ENCODE data around the gene TACC2.

TACC2 gene

DNA sequence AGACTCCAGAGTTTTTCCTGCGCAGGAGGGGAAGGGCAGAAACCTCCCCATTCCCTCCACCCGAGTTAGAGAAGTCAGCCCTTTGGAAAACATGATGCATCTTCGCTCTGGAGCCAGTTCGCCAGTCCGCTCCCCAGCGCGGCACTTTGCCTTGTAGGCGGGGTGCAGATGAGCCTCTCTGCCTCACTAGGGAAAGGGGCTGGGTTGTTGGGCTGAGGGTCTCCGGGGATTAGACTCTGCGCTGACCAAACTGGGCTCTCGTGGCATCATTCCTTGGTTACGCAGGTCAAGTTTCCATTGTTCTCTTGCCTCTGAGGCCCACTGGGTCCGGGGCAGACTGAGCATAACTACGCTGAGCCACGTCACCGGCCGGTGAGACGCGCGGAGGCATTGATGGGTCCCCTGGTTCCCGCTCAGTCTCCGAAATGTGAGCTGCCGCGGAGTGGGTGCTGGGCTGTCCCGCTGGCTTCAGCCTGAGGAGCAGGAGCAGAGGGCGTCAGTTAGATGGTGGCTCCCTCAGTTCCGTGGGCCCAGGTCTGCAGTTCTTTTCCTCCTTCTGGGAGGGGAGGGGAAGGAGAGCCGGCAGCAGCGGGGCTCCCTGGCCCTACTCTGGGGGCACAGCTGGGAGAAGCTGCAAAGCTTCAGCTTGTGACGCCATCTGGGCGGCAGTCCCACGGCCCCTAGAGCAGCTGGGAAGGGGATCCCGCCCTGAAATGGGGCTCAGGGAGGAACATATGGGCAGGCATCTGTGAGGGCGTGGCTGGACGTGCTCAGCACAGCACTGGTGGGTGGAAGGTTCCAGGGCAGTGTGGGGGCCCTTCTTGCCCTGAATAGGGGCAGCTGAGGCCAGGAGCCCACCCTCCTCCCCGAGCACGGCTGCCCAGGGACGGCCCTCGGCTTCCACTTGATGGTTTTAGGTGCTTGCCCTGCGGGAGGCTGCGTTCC is 160.9 kb downstream of the TACC2 start:
- no peak for DNase-seq

DNA sequence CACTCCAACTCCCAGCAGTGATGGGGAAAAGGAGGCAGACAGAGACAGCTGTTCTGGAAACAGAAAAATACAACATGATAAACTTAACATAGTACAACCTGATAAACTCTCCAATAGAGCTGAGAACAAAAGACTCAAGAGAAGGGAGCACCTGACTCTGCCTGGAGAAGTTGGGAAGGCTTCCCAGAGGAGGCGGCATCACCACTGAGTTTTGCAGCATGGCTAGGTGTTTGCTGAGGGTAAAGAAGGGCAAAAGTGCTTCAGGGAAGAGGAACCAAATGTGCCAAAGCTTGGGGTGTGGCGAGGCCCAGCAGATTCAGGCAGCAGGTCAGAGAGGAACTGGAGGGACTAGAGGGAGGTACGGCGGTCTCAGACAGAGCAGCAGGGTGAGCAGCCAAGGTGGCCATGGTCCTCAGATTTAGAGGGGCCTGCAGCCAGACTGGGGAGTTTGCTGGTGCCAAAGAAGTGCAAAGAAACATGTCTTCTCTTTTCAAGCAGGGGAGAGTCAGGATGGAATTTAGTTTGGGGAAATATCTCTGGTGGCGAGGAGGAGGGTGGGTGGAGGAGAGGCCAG is 162.2 kb downstream of the TACC2 start:
- no peak for DNase-seq

DNA sequence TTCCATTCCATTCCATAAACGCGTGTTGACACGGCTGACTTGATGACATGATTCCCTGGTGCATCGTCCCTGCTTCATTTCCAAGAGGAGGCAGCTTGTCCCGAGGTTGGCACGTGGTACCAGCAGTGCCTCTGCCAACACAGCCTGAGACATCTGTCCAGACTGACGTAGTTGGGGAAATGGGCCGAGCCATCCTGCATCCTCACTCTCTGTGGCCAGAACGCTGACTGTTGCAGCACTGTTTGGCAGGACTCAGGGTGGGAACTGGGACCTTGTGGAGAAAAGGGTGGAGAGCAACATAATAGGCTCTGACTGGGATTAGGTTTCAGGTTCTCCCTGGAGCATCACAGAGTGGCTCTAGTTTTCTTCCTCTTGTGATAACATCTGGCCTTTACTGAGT is 163.6 kb downstream of the TACC2 start:
- no peak for DNase-seq

DNA sequence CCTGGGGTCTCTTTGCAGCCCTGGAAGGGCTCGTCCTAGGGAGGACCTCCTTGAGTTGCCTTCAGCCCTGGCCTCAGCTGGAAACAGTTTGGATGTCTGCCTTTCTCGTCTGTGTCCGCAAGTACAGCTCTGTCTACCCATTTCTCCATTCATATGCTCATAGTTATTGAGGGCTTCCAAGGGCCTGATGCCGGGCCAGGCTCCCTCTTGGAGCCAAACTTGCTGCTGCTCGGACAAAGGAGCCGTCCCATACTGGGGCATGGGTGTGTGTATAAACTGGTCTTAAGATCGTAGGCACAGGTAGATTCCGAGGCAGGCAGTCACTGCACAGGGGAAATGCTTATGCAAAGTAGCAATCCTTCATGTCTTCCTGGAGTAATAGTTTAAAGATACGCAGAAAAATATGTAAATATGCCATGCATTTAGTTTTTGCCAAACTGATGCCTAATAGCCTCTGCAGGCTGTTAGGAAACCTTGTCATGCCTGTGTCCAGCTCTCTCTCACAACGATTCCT is 165.1 kb downstream of the TACC2 start:
- no peak for DNase-seq

- DNase-seq: no peak
Measured at GRCh38 chr10:122154545-122155366, 165.8 kb downstream of the TACC2 start.

DNA sequence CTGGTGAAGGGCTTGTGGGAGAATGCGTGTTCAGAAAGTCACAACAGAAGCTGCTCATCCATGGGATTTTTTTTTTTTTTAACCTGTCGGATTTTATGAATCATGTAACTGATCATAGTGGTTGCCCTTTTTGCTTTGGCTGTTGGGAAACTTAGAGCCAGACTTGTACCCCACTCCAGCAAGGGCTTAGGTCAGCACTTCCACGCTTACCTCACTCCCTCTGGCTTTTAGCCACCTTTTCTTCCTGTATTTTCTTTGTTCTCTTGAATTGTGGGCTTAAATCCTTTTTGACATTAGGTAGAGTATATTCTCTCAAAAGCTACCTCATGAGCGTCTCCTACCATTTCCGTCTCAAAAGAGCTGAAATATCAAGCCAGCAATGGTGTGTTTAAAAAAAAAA is 168.5 kb downstream of the TACC2 start:
- DNase-seq: no peak

GRCh38 chr10:122158362-122158761 is 169.4 kb downstream of the TACC2 start:
- no peak for DNase-seq

- DNase-seq: no peak
Measured at GRCh38 chr10:122159141-122159970, 170.4 kb downstream of the TACC2 start.

DNA sequence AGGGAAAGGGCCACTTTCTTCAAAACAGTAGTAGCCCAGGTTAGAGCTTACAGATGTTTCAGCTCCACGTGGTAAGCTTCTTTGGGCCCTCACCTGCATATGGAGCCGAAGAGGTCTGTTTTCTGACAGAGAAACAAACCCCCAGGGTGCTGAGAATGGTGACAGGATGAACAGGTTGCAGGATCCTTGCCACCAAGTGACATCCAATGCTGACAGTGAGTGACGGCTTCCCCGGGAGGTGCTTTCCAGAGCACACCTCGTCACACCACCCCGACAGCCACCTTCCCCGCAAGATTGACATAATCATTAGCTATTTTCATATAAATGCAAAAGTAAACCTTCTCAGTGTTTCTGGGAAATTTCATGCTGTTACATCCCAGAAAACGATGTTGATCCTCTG is 172.8 kb downstream of the TACC2 start:
- DNase-seq: no peak

DNA sequence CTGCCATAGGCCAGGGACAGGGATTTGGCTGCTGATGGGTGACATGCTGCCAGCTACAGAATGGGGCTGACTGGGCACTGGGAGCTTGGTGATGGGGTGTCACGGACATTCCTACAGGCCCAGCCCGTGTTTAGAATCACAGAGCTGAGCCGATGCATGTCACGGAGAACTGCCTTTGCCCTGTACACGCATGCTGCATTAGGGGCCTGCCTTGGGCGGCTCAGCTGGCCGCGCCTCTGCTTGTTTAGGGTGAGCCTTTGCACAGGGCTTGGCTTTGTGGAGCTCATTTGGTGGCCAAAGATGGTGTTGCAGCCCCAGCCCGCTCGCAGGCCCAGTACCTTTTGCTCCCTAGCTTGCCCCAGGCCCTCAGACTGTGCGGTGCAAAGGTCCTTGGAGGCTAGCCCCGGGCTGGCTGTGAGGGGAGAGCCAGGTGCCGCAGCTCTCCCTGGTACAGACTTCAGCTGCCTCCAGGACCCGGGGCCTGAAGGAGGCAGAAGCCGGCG is 173.8 kb downstream of the TACC2 start:
- DNase-seq: no peak

- no peak for DNase-seq
Measured at GRCh38 chr10:122163174-122164022, 174.4 kb downstream of the TACC2 start.

- no peak for DNase-seq
Measured at GRCh38 chr10:122164023-122164601, 175.1 kb downstream of the TACC2 start.

GRCh38 chr10:122164815-122165483 is 176.0 kb downstream of the TACC2 start:
- no peak for DNase-seq

DNA sequence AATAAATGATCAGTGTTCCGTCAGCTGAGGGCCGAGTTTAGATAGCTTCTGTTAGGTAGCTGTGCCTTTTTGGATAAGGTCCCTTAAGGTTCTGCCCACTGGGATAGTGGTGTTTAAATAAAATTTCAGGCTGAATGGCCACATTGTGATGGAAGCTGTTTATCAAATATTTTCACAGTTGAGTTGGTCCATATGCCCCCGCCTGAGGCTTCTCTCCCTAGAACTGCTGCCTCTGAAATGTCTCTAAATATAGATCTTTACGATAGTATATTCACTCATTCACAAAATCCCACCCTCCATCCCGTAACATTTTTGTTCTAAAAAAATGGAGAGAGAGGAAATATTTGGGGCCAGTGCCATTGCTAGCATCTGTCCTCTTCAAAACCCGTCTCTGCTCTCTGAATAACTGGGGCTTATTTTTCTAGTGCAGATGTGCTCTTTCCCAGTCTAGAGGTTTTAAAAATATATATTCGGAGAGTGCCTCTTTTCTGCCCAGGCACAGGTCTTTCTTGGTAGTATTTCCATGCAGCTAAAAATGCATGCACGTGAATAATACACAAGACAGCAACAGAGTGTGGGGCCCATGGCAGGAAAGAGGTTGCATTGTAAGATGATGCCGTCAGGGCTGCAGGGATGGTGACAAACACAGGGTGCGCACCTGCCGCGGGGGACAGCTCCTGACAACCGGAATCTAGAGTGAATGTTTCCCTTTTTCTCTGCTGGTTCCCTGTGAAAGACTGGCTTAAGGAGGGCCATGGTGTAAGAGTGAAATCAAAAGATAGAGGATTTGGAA is 176.7 kb downstream of the TACC2 start:
- DNase-seq: no peak

DNA sequence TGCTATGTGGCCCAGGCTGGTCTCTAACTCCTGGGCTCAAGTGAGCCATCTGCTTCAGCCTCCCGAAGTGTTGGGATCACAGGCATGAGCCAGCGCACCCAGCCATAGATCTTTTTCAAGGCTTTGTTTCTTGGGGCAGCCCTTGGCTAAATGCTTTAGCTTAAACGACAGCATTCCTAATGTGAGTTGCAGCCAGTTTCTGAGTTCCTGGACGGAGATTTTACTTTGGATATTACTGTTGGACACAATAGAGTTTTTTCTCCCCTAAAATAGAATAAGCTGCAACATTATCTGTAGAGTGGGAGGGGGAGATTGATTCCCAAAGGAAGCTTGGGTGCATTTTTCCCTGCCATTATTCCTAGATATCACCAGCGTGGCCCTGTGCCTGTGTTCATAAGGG is 179.1 kb downstream of the TACC2 start:
- DNase-seq: no peak

GRCh38 chr10:122168598-122169394 is 179.8 kb downstream of the TACC2 start:
- no peak for DNase-seq

- no peak for DNase-seq
Measured at GRCh38 chr10:122170802-122171201, 181.8 kb downstream of the TACC2 start.

DNA sequence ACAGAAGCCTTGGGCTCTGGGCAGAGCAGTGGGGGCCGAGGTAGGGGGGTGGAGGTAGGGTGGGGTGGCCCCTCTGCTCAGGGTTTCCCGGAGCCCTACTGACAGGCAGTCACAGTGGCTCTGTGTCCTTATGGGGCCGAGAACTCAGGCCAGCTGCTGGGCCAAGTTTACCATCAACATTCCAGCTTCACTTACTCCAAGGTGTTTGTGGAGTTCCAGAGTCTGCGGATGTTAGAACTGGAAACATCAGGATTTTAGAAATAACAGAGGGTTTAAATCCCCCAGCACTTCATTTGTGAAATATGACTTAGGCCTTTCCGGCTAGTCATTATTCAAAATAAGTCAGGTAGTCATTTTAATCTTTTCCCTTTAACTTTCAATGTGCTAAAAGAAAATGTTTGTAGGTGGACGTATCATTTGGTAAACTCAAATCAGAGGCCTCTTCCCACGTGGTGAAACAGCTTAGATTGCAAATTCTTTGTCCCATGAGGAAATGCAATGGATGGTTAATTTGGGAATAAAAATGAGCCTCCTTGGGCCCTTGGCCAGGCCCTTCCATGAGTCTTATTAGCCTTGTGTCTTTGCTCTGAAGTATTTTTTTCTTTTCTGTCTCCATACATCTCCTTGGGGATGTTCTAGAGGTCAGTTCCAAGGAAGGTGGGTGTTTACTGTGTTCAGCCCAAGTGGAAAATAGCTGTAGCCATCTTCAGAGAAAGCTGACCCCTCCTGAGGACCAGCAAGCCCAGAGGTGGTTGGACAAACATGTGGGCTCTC is 182.5 kb downstream of the TACC2 start:
- no peak for DNase-seq
